Cerebellar nuclear complex (tissue), 1 donor: ENCODE results near the gene DUS3L.
"Not testable (repeated sequence)": the region's sequence is repeated elsewhere in the genome, so short reads cannot be mapped to it uniquely, and the experiment has no call there.

Source experiments
- DNase-seq, 2 experiments: peaks; one replicate each; lab custom pipeline; 2025; lab: John Stamatoyannopoulos, UW

The DUS3L gene

GRCh38 chr19:5772416-5772815, 18.5 kb downstream of the DUS3L start:
- no peak for DNase-seq

- no peak for DNase-seq
These were observed 23.0 kb downstream of the DUS3L start for GRCh38 chr19:5767949-5768348.

- DNase-seq: no peak
These were observed 25.7 kb downstream of the DUS3L start for GRCh38 chr19:5765220-5765619.

- DNase-seq: no peak
These were observed 28.2 kb downstream of the DUS3L start for GRCh38 chr19:5762608-5763217.

GRCh38 chr19:5753743-5754142, 37.2 kb downstream of the DUS3L start:
- DNase-seq: no peak

- DNase-seq: no peak
These were observed 39.3 kb downstream of the DUS3L start for GRCh38 chr19:5751709-5752108.

GRCh38 chr19:5749505-5749904, 41.5 kb downstream of the DUS3L start:
- DNase-seq: no peak

- not testable (repeated sequence) for DNase-seq
These were observed 42.0 kb downstream of the DUS3L start for GRCh38 chr19:5748920-5749319.

GRCh38 chr19:5744999-5745398, 46.0 kb downstream of the DUS3L start:
- DNase-seq: not testable (repeated sequence)

- DNase-seq: no peak
These were observed 47.3 kb downstream of the DUS3L start for GRCh38 chr19:5743630-5744029.

- DNase-seq: no peak
These were observed 48.9 kb downstream of the DUS3L start for GRCh38 chr19:5742051-5742450.

GRCh38 chr19:5738423-5738822, 52.5 kb downstream of the DUS3L start:
- DNase-seq: no peak
